ENCODE results near the gene NDUFA8.

Gene NDUFA8

DNA sequence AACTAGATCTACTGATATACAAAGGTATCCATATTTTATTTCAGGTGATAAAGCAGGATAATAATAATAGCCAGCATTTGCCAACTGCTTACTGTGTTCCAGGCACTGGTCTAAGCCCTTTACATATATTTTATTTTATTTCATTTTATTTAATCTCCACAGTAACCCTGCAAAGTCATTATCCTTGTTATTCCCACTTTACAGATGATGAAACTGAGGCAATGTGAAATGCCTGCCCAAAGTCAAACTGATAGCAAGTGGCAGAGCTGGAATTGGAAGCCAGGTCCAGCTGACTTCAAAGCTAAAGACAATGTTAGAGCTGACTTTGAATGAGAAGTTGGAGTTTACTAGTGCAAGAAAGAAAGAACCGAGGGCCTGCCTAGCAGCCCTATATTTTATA lies 25.0 kb upstream of the NDUFA8 start:
- DNase-seq (ENCODE audit: low spot score): no peak

GRCh38 chr9:122183501-122183900 lies 23.9 kb upstream of the NDUFA8 start:
- no peak for DNase-seq (ENCODE audit: low spot score)

GRCh38 chr9:122180633-122181032 lies 21.1 kb upstream of the NDUFA8 start:
- peak; percentile 85 for DNase-seq (ENCODE audit: low spot score)

GRCh38 chr9:122179690-122180074 lies 20.1 kb upstream of the NDUFA8 start:
- DNase-seq (ENCODE audit: low spot score): peak; percentile 67

- no peak for DNase-seq (ENCODE audit: low spot score)
Measured at GRCh38 chr9:122179054-122179689, 19.6 kb upstream of the NDUFA8 start.

DNA sequence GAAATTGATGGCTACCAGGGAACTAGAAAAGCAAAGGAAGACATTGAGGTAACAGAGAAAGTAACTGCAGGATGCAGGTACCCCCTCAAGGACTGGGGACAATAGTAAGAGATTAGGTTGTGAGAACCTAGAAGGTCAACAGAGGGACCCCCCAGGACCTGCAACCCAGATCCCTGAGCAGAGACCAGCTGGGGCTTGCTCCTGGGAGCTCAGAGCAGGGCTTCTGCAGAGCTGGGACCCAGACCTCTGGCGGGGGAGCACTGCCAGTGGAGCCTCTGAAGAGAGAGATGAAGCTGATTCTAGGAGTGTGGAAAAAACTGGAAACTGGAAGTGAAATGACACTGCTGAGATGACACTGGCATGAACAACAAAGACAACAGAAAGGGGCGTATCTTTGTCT lies 17.3 kb upstream of the NDUFA8 start:
- DNase-seq (ENCODE audit: low spot score): no peak

DNA sequence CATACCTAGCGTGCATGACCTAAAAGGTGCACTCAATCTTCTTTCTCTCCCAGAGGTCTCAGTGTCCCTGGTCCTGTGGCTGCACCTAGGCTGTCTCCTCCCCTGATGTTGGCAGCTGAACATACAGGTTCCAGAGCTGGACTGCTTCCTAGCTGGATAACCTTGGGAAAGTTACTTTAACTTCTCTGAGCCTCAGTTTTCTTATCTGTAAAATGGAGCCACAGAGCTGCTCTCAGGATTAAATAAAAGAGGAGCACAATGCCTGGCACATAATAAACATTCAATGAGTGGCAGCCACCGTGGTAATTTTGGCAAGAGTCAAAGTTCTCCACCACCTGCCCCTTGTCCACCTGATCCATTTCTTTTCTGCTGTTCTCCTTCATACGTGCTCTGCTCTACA lies 14.1 kb upstream of the NDUFA8 start:
- DNase-seq (ENCODE audit: low spot score): no peak

GRCh38 chr9:122172131-122172530 lies 12.6 kb upstream of the NDUFA8 start:
- DNase-seq (ENCODE audit: low spot score): no peak

DNA sequence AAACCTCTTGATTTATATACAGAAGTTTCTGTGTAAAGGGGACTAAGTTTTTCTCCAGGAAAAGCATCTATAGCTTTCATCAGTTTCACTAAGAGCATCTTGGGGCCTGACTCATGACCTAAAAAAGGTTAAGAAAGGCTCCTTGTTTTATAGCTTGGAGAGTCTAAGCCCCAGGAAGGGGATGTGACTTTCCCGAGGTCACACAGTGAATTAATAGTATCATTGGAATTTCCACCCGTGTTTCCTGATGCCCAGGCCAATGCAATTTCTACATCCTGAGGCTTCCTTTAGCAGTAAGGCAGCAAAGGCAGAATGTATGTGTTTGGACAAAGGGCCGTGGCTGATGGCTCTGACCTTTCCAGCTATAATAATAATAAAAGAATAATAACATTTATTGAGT lies 8.8 kb upstream of the NDUFA8 start:
- DNase-seq (ENCODE audit: low spot score): no peak

- no peak for DNase-seq (ENCODE audit: low spot score)
Measured at GRCh38 chr9:122164286-122164685, 4.7 kb upstream of the NDUFA8 start.

- DNase-seq (ENCODE audit: low spot score): no peak
Measured at GRCh38 chr9:122162415-122162814, 2.8 kb upstream of the NDUFA8 start.

GRCh38 chr9:122159925-122160246 lies 307 bp upstream of the NDUFA8 start:
- DNase-seq (ENCODE audit: low spot score): no peak

- peak; percentile 40 for DNase-seq (ENCODE audit: low spot score)
Measured at GRCh38 chr9:122158202-122158601, 1.4 kb downstream of the NDUFA8 start.

DNA sequence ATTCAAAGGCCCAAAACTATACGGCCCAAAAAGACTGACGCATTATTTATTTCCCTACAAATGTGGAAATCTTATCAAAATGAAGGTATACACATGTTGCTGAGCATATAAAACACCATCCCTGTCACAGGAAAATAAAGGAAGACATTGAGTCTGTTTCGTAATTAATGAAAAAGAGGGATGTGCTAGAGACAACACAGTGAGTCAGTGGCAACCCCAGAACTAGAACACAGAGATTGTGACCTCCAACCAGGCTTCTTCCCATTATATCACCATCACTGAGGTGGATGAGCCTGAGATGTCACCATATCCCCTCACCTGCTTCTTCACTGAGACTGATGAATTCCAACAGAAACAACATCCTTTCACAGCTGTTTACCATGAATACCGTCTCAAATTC lies 3.8 kb downstream of the NDUFA8 start:
- DNase-seq (ENCODE audit: low spot score): no peak

GRCh38 chr9:122151267-122151828 lies 8.2 kb downstream of the NDUFA8 start:
- DNase-seq (ENCODE audit: low spot score): no peak

DNA sequence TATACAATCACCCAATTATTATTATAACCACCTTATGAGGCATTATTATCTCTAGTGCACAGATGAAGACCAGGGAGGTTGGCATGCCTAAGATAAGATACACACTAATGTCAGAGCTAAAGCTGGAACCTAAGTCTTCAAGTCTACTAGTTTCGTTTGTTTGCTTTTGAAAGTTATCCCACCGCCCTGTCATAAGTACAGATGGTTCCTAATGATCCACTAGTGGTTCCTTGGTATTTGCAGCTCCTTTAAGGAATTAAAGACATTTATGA lies 14.1 kb downstream of the NDUFA8 start:
- DNase-seq (ENCODE audit: low spot score): no peak

- DNase-seq (ENCODE audit: low spot score): no peak
Measured at GRCh38 chr9:122144836-122145591, 14.6 kb downstream of the NDUFA8 start.

DNA sequence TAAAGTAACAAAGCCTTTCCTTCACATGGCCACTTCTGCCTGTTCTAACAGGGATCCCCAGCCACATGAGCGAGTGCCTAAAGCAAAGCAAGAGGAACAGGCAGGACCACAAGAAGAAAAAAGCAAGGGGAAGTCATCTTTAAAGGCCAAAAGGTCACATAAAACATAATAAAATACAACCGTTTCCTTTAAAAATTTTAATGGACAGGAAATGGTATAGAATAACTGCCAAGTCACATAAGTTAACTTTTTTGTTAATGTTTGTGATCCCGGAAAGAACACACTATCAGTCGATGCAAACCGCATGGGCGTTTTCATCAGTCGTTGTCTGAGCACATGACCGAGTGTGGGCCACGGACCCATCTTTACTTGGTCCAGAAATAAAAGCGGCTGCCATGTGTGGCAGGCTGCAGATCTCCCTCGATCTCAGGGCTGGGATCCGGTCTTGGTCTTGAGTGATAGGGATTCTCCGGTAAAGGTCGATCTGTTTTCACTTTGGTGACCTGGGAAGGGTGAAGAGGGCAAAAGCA lies 15.6 kb downstream of the NDUFA8 start:
- no peak for DNase-seq (ENCODE audit: low spot score)

- DNase-seq (ENCODE audit: low spot score): no peak
Measured at GRCh38 chr9:122143296-122143695, 16.3 kb downstream of the NDUFA8 start.

- DNase-seq (ENCODE audit: low spot score): no peak
Measured at GRCh38 chr9:122141671-122142070, 17.9 kb downstream of the NDUFA8 start.

DNA sequence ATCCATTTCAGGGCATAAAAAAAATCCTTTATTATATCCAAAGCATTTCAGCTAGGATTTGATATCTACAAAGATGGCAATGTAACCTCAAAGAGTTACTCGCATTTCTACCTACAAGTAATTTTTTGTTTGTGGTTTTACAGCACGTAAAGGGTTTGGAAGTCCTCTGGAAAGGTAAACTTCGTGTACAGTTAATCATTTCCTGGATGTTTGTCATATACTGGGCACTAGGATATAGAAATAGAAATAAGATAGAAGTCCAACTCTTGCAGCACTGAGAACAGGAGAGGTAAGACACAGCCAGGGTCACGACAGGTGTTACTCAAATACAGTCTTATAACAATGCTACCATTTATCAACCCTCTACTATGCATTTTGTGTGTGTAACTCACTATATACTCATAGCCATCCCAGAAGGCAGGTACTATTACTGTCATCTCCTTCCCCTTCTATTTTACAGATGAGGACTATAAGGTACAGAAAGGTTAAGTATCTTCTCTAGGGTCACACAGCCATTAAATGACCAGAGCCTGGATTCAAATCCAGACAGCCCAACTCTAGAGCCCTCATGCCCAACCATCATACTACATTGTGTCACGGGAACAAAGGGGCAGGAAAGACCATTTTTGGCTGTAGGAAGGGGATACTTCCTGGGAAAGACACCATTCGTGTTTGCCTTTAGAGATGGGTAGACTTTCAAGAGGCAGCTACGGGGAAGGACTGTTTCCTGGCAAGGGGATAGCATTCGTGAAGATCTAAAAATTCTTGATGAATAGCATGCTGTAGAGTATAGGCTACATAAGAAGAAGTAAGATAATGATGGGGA lies 19.0 kb downstream of the NDUFA8 start:
- no peak for DNase-seq (ENCODE audit: low spot score)

- DNase-seq (ENCODE audit: low spot score): no peak
Measured at GRCh38 chr9:122138560-122139268, 20.9 kb downstream of the NDUFA8 start.

Measured in COLO829 (cell line).